ENCODE results near the gene CDKN1A. TPM values are rescaled to one million over a fixed set of nuclear protein-coding genes. Genes with fewer than 3 reads are reported as not detected.

The CDKN1A gene
- total and polyA plus RNA-seq, 2 donors: 13.1 to 81.2 TPM

DNA sequence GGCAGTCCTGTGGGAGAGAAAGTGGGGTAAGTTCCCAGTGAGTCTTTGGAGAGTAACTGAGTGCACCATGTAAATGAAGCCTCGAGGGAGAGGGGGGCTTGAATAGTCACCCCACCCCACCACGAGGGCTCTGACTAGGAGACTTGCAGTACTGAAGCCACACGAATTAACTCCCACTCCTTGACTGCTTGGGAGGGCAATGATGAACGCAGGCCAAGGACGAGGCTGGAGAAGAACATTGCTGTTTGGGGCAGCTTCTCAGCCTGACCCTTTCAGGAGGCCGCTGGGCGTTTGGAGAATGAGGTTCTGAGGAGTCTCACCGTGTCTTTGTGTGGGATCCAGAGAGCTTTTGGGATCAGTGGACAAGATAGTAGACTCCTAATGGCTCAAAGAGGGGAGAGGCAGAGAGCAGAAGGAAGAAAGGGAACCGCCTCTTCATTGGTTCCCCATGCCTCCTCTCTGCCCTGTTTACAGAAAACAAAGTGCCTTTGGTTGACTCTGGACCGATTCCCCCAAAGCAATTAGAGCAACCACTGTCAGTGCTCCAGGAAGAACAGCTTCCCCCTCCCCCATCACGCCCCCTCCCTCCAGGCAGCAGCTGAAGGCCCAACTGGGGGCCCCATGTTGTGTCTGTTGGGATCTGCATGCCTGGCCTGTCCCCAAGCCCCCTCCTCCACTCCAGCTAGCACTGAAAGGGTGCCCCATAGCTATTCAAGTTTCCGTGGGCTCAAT lies 41.7 kb upstream of the CDKN1A start:
- H3K36me3 ChIP-seq (ENCODE audit: control insufficient read depth in 2 of 2, insufficient read depth in 2 of 2, low read length in 1 of 2): no peaks in the 10 kb centered on the region
- H3K9me3 ChIP-seq (ENCODE audit: control insufficient read depth in 2 of 2, insufficient read depth in 1 of 2, low read length in 1 of 2): no peaks in the 10 kb centered on the region
- H3K4me3 ChIP-seq (ENCODE audit: low read length in 2 of 2): no peak overlapping the region
- 95% methylated on average over 12 of the region's 12 CpGs for WGBS
- H3K27ac ChIP-seq (ENCODE audit: low read depth in 1 of 2, low read length in 1 of 2): no peak overlapping the region
- no peaks in the 10 kb centered on the region for H3K27me3 ChIP-seq (ENCODE audit: control insufficient read depth in 2 of 2, insufficient read depth in 1 of 2, low read length in 1 of 2)
- no peak for DNase-seq (ENCODE audit: low read depth in 6 of 9, low spot score in 9 of 9)
- H3K4me1 ChIP-seq (ENCODE audit: control insufficient read depth in 2 of 2, insufficient read depth in 2 of 2, low read length in 2 of 2): peaks cover 12 to 18% of the 10 kb centered on the region in 2 donors

DNA sequence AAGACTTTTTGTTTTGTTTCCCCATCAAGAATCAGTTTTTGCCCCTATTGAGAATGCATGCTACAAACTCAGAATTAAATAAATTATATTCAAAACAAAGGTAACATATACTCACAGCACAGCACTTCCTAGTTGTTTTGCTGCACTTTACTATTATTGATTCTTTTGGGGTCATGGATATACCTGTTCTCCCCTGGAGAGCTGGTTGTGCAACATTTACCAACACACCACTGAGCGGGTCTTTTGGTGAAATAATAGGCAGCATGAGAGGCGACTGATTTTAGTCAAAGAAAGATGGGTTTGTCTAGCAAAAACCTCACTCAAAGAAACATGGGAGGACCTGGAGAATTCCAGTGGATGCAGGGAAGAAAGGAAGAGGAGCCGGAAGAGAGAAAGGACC lies 39.9 kb upstream of the CDKN1A start:
- Histone ChIP-seq H3K27ac (ENCODE audit: low read depth in 1 of 2, low read length in 1 of 2) (no peak overlapping the region), H3K9me3 (ENCODE audit: control insufficient read depth in 2 of 2, insufficient read depth in 1 of 2, low read length in 1 of 2) (no peaks in the 10 kb centered on the region), H3K36me3 (ENCODE audit: control insufficient read depth in 2 of 2, insufficient read depth in 2 of 2, low read length in 1 of 2) (no peaks in the 10 kb centered on the region), H3K4me3 (ENCODE audit: low read length in 2 of 2) (no peak overlapping the region), H3K4me1 (ENCODE audit: control insufficient read depth in 2 of 2, insufficient read depth in 2 of 2, low read length in 2 of 2) (peaks cover 12 to 18% of the 10 kb centered on the region in 2 donors), H3K27me3 (ENCODE audit: control insufficient read depth in 2 of 2, insufficient read depth in 1 of 2, low read length in 1 of 2) (no peaks in the 10 kb centered on the region)
- 100% methylated on average over 3 of the region's 3 CpGs for WGBS
- no peak for DNase-seq (ENCODE audit: low read depth in 6 of 9, low spot score in 9 of 9)

DNA sequence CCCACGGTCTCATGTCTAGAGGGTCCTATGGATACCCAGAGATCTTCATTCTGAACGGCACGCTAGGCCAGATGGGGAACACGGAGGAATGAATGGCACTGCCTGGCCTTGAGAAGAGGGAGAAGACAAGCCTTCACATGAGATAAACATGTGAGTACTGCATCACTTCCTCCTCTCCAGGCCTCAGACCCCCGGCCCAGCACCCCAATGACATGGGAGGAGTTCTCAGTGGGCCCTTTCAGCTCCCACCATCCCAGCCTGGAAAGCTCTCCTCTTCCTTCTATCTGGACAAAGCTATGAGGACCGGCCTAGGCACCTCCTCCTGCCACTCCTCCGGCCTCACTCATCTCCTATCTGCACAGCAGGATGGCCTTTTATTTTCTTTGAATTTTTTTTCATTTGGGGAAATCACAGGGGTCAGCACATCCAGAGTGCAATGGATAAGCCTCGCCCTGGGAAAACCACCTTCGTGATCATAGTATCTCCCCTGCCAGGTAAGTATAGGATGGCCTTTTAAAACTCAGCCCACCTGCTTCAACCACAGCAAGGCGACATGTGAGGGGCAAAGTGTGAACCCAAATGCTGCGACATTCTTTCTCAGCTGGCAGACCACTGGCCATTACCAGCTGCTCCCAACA lies 39.2 kb upstream of the CDKN1A start:
- H3K4me3 ChIP-seq (ENCODE audit: low read length in 2 of 2): no peak overlapping the region

DNA sequence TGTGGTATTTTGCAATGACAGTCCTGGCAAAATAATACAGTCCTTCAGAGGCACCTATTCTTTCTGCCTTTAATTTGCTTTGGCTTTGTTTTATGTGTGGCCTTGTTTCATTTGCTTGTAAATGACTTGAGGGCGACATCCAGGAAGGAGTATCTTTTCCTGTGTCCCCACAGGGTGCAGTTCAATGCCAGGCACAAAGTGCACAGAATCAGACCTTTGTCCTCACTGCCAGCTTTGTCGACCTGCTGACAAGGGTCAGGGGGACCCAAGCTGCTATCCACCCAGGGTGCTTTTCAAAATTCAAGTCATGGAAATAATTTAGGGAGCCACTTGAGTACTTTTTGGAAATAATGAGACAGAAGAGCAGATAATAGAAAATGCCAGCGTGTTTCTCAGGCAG lies 37.0 kb upstream of the CDKN1A start:
- H3K4me3 ChIP-seq (ENCODE audit: low read length in 2 of 2): no peak overlapping the region
- H3K9me3 ChIP-seq (ENCODE audit: control insufficient read depth in 2 of 2, insufficient read depth in 1 of 2, low read length in 1 of 2): no peaks in the 10 kb centered on the region
- H3K36me3 ChIP-seq (ENCODE audit: control insufficient read depth in 2 of 2, insufficient read depth in 2 of 2, low read length in 1 of 2): no peaks in the 10 kb centered on the region
- WGBS: 94% methylated on average over 3 of the region's 3 CpGs
- no peaks in the 10 kb centered on the region for H3K4me1 ChIP-seq (ENCODE audit: control insufficient read depth in 2 of 2, insufficient read depth in 2 of 2, low read length in 2 of 2)
- no peaks in the 10 kb centered on the region for H3K27me3 ChIP-seq (ENCODE audit: control insufficient read depth in 2 of 2, insufficient read depth in 1 of 2, low read length in 1 of 2)
- no peak for DNase-seq (ENCODE audit: low read depth in 6 of 9, low spot score in 9 of 9)
- no peak overlapping the region for H3K27ac ChIP-seq (ENCODE audit: low read depth in 1 of 2, low read length in 1 of 2)

More for the DNA sequence above, 39.2 kb upstream of the CDKN1A start:
- DNase-seq (ENCODE audit: low read depth in 6 of 9, low spot score in 9 of 9): peak in 1 of 9 donors; percentile 49
- H3K27ac ChIP-seq (ENCODE audit: low read depth in 1 of 2, low read length in 1 of 2): no peak overlapping the region
- no peaks in the 10 kb centered on the region for H3K36me3 ChIP-seq (ENCODE audit: control insufficient read depth in 2 of 2, insufficient read depth in 2 of 2, low read length in 1 of 2)
- no peaks in the 10 kb centered on the region for H3K27me3 ChIP-seq (ENCODE audit: control insufficient read depth in 2 of 2, insufficient read depth in 1 of 2, low read length in 1 of 2)
- peaks cover 12 to 13% of the 10 kb centered on the region in 2 donors for H3K4me1 ChIP-seq (ENCODE audit: control insufficient read depth in 2 of 2, insufficient read depth in 2 of 2, low read length in 2 of 2)
- 95% methylated on average over 11 of the region's 11 CpGs for WGBS
- H3K9me3 ChIP-seq (ENCODE audit: control insufficient read depth in 2 of 2, insufficient read depth in 1 of 2, low read length in 1 of 2): no peaks in the 10 kb centered on the region

DNA sequence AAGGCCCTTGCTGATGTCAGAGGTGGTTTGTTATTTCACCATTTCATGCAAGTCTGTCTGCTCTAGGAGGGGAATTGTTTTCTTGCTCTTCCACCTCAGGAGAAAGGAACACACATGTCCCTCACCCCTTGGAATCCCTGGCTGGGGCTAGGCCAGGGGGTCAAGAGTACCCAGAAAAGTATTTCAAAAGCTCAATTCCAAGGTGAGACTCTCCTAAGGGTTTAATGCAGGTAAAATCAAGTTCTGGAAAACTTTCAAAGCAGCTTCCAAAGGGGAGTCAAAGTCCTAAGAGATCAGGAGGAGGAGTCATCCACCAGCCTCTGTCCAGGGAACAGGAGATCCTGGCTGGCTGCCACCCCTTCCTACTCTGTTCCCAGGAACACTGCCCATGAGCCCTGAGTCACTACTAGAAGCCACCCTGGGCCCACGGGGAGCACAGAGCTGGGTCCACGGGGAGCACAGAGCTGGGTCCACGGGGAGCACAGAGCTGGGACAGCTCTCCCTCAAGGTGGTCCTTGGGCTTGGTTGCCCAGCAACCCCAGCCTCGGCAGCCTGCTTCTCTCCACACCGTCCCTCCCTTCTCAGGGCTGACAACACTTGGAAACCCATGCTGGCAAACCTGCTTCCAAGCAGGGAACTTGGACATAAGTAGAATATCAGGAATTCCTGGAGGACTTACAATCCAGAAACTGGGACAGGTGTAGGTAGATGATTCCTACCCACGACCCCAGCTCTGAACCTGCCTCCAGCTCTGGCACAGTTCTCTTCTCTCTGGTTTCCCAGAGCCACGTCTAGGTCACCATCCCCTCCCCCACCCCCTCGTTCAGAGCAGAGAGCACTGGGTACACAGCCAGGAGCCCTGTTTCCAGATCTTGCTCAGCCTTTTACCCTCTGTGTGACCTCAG lies 35.3 kb upstream of the CDKN1A start:
- no peak for DNase-seq (ENCODE audit: low read depth in 6 of 9, low spot score in 9 of 9)
- Histone ChIP-seq H3K36me3 (ENCODE audit: control insufficient read depth in 2 of 2, insufficient read depth in 2 of 2, low read length in 1 of 2) (no peaks in the 10 kb centered on the region), H3K4me1 (ENCODE audit: control insufficient read depth in 2 of 2, insufficient read depth in 2 of 2, low read length in 2 of 2) (no peaks in the 10 kb centered on the region), H3K27ac (ENCODE audit: low read depth in 1 of 2, low read length in 1 of 2) (no peak overlapping the region), H3K4me3 (ENCODE audit: low read length in 2 of 2) (no peak overlapping the region), H3K27me3 (ENCODE audit: control insufficient read depth in 2 of 2, insufficient read depth in 1 of 2, low read length in 1 of 2) (no peaks in the 10 kb centered on the region), H3K9me3 (ENCODE audit: control insufficient read depth in 2 of 2, insufficient read depth in 1 of 2, low read length in 1 of 2) (no peaks in the 10 kb centered on the region)
- WGBS: 89% methylated on average over 8 of the region's 8 CpGs

DNA sequence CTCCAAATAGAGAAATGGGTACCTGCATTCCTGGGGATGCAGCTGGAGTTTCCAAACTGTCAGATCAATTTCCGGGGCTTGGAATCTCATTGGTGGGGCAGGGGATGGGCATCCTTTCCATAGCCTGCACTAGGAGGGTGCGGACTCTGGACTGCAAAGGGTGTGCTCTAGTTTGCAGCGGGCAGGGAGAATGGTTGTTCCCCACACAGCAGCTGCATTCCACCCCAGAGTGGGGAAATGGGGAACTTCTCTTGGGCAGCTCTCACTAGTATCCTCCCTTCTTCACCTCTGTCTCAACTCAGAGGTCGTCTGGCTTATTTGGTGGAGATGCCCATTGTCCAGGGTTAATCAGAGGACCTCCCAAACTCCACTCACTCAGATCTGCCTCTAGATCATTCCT lies 34.5 kb upstream of the CDKN1A start:
- 95% methylated on average over 4 of the region's 4 CpGs for WGBS
- Histone ChIP-seq H3K4me3 (ENCODE audit: low read length in 2 of 2) (no peak overlapping the region), H3K27ac (ENCODE audit: low read depth in 1 of 2, low read length in 1 of 2) (no peak overlapping the region), H3K36me3 (ENCODE audit: control insufficient read depth in 2 of 2, insufficient read depth in 2 of 2, low read length in 1 of 2) (no peaks in the 10 kb centered on the region), H3K4me1 (ENCODE audit: control insufficient read depth in 2 of 2, insufficient read depth in 2 of 2, low read length in 2 of 2) (no peaks in the 10 kb centered on the region), H3K9me3 (ENCODE audit: control insufficient read depth in 2 of 2, insufficient read depth in 1 of 2, low read length in 1 of 2) (no peaks in the 10 kb centered on the region), H3K27me3 (ENCODE audit: control insufficient read depth in 2 of 2, insufficient read depth in 1 of 2, low read length in 1 of 2) (no peaks in the 10 kb centered on the region)
- DNase-seq (ENCODE audit: low read depth in 6 of 9, low spot score in 9 of 9): no peak

DNA sequence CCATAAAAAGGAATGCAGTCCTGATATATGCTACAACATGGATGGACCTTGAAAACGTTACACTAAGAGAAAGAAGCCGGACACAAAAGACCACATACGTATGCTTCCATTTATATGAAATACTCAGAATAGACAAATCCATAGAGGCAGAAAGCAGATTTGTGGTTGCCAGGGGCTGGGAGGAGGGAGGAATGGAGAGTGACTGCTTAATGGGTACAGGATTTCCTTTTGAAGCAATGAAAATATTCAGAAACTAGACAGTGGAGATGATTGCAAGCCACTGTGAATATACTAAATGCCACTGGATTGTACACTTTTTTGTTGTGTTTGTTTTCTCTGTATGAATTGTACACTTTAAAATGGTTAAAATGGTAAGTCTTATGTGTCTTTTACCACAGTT lies 29.4 kb upstream of the CDKN1A start:
- H3K4me3 ChIP-seq (ENCODE audit: low read length in 2 of 2): no peak overlapping the region
- H3K36me3 ChIP-seq (ENCODE audit: control insufficient read depth in 2 of 2, insufficient read depth in 2 of 2, low read length in 1 of 2): no peaks in the 10 kb centered on the region
- H3K4me1 ChIP-seq (ENCODE audit: control insufficient read depth in 2 of 2, insufficient read depth in 2 of 2, low read length in 2 of 2): peaks cover 4 to 15% of the 10 kb centered on the region in 2 donors
- no peak for DNase-seq (ENCODE audit: low read depth in 6 of 9, low spot score in 9 of 9)
- no peaks in the 10 kb centered on the region for H3K27me3 ChIP-seq (ENCODE audit: control insufficient read depth in 2 of 2, insufficient read depth in 1 of 2, low read length in 1 of 2)
- WGBS: 98% methylated on average over 3 of the region's 3 CpGs
- H3K27ac ChIP-seq (ENCODE audit: low read depth in 1 of 2, low read length in 1 of 2): no peak overlapping the region
- no peaks in the 10 kb centered on the region for H3K9me3 ChIP-seq (ENCODE audit: control insufficient read depth in 2 of 2, insufficient read depth in 1 of 2, low read length in 1 of 2)

DNA sequence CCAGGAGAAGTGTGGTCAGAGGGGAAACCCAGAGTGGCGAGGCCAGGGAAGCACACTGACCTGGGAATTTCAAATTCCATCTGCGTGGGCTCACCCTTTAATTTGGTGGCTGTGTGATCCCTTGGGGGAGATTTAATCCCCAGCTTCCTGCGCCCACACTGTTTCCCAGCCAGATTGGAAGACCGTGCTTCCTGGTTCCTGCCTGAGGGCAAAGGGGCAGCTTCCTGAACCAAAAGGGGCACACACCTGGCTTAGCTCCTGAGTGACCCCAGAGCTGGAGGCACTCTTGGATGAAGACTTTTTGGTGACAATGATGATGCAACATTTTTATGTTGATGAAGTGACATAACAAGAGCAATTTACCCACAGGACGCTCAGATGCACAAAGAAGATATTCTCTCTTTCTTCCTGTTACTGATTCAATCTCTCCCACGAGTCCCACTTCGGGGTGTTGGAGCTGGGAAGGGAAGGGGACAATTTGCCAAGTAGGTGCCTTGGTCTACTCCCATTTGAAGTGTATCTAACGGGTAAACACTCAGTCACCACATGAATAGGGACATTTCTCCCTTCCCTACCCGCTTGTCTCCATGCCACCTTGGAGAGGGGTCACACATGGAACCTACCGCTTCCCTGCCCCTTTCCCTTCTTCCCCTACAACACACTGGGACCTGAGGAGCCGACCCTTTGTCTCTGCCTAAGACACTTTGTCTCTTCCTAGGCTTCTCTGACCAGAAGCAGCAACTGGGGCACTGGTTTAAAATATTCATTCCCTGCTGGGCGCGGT lies 28.6 kb upstream of the CDKN1A start:
- DNase-seq (ENCODE audit: low read depth in 6 of 9, low spot score in 9 of 9): no peak

More for the DNA sequence above, 28.6 kb upstream of the CDKN1A start:
- Histone ChIP-seq H3K27ac (ENCODE audit: low read depth in 1 of 2, low read length in 1 of 2) (no peak overlapping the region), H3K27me3 (ENCODE audit: control insufficient read depth in 2 of 2, insufficient read depth in 1 of 2, low read length in 1 of 2) (no peaks in the 10 kb centered on the region), H3K36me3 (ENCODE audit: control insufficient read depth in 2 of 2, insufficient read depth in 2 of 2, low read length in 1 of 2) (no peaks in the 10 kb centered on the region), H3K4me3 (ENCODE audit: low read length in 2 of 2) (no peak overlapping the region), H3K9me3 (ENCODE audit: control insufficient read depth in 2 of 2, insufficient read depth in 1 of 2, low read length in 1 of 2) (no peaks in the 10 kb centered on the region), H3K4me1 (ENCODE audit: control insufficient read depth in 2 of 2, insufficient read depth in 2 of 2, low read length in 2 of 2) (peaks cover 9 to 23% of the 10 kb centered on the region in 2 donors)
- 78% methylated on average over 13 of the region's 13 CpGs for WGBS

Measured in thymus (tissue), 11 donors.